Gastrocnemius medialis (tissue), 4 donors: ENCODE results near the gene IL2RA. TPM values are rescaled to one million over a fixed set of nuclear protein-coding genes. Genes with fewer than 3 reads are reported as not detected.

Source experiments
- ATAC-seq, 2 donors: fragments of 150-250 bp; one replicate each; pipeline ENCODE4 v1.9.1; 2016
- DNase-seq, 2 donors: peaks; one replicate each; pipeline ENCODE4 v3.0.0-alpha.2; 2019
- H3K27ac ChIP-seq, 4 donors: fragments of 200-600 bp; sonication (generic); 1 replicate in 1 of 4; 2 replicates in 3 of 4; pipeline ENCODE4 v1.5.1; 2016 to 2018; ENCODE audit warnings: mild to moderate bottlenecking in 2 of 4, moderate library complexity in 1 of 4
- H3K27me3 ChIP-seq, 3 donors: fragments of 200-600 bp; sonication (generic) in 2 of 3; 1 replicate in 1 of 3; 2 replicates in 2 of 3; pipeline versions ENCODE4 v1.5.1 to v1.6.0; 2016 to 2019; ENCODE audit warnings: mild to moderate bottlenecking in 1 of 3, moderate library complexity in 1 of 3
- H3K36me3 ChIP-seq, 2 donors: fragments of 200-600 bp; sonication (generic) in 1 of 2; one replicate each; pipeline ENCODE4 v1.5.1; 2017 to 2018
- H3K4me1 ChIP-seq, 2 donors: fragments of 200-600 bp; sonication (generic) in 1 of 2; one replicate each; pipeline ENCODE4 v1.5.1; 2016 to 2017; ENCODE audit warnings: mild to moderate bottlenecking in 2 of 2
- H3K4me3 ChIP-seq, 4 donors: fragments of 200-600 bp; sonication (generic) in 3 of 4; 1 replicate in 1 of 4; 2 replicates in 3 of 4; pipeline ENCODE4 v1.5.1; 2016 to 2019; ENCODE audit warnings: mild to moderate bottlenecking in 2 of 4
- H3K9me3 ChIP-seq, 3 donors: fragments of 200-600 bp; sonication (generic) in 2 of 3; 1 replicate in 1 of 3; 2 replicates in 2 of 3; pipeline ENCODE4 v1.5.1; 2016 to 2019
- CTCF ChIP-seq, 5 experiments: fragments of 450-650 bp in 3 of 5; fragments of 200-600 bp in 2 of 5; sonication (generic) in 2 of 5; IDR thresholded peaks in 4 of 5; conservative IDR thresholded peaks in 1 of 5; 1 replicate in 4 of 5; 2 replicates in 1 of 5; pipeline ENCODE4 v1.5.1; 2016 to 2019; ENCODE audit warnings: antibody characterized with exemption in 5 of 5, mild to moderate bottlenecking in 3 of 5, moderate library complexity in 3 of 5
- POLR2A ChIP-seq, 2 donors: fragments of 450-650 bp; IDR thresholded peaks; one replicate each; pipeline ENCODE4 v1.6.1; 2017; ENCODE audit warnings: antibody characterized with exemption in 2 of 2, mild to moderate bottlenecking in 2 of 2, moderate library complexity in 2 of 2
- in situ Hi-C, 4 donors: fragments of 200-750 bp; cut with MboI; loops; one replicate each; pipeline versions ENCODE4 v1.15.0 to v1.8.0; 2017; ENCODE audit warnings: low sequenced_read_pairs in 4 of 4
- intact Hi-C: fragments of 100-400 bp; cut with DNase I; formaldehyde crosslinking; loops from one replicate; pipeline ENCODE4 v1.15.1; 2023; ENCODE audit warnings: low total_unique reads
- total RNA-seq, 4 donors: library from RNA; depleted of rRNA; stranded (reverse); fragments of >200 nt; gene quantifications; one replicate each; pipeline versions ENCODE4 v1.1.0 to v1.2.3, GENCODE V29; 2016

Gene IL2RA
- total RNA-seq, result 1 to 10 TPM in 1 of 4 donors, not detected in 3; 2.1 TPM

GRCh38 chr10:6062101-6062771 lies at the start of gene IL2RA:
TSS of gene IL2RA (minus strand) at chr10:6062367. CDS start at chr10:6062151, 216 bp downstream.
- H3K27ac ChIP-seq, result no peak within 1 kb of the TSS

GRCh38 chr10:6110136-6110535 lies 48.0 kb upstream of the IL2RA start:
- no peak for DNase-seq
- in situ Hi-C loops, result loop anchor here in 3 of 4 donors (5.0 kb wide), 2 partner anchors 42 to 297 kb away; no protein-coding TSS in a partner anchor
- Histone ChIP-seq H3K27me3 (no peaks in the 10 kb centered on the region), H3K4me3 (no peak overlapping the region), H3K4me1 (peaks cover 21 to 33% of the 10 kb centered on the region in 2 donors), H3K9me3 (no peaks in the 10 kb centered on the region), H3K36me3 (peaks cover 0 to 87% of the 10 kb centered on the region in 2 donors), H3K27ac (peak overlapping the region in 3 of 4 donors; percentile 24 to 81 (median 80))
- intact Hi-C loops, result no loop called here
- no peak for TF ChIP-seq CTCF (IDR thresholded peaks at IDR 0.05 in 4 of 5, conservative IDR thresholded peaks at IDR 0.05 in 1 of 5)
- no peak for TF ChIP-seq POLR2A (IDR thresholded peaks at IDR 0.05)
- no peak for ATAC-seq

More at GRCh38 chr10:6062101-6062771, at the start of gene IL2RA:
- H3K4me3 ChIP-seq, result no peak within 1 kb of the TSS
- H3K9me3 ChIP-seq, result no peaks in the 10 kb centered on the region
- no peak for DNase-seq
- no peaks in the 10 kb centered on the region for H3K27me3 ChIP-seq
- intact Hi-C loops, result no loop called here
- no peak for TF ChIP-seq POLR2A (IDR thresholded peaks at IDR 0.05)
- TF ChIP-seq CTCF (IDR thresholded peaks at IDR 0.05 in 4 of 5, conservative IDR thresholded peaks at IDR 0.05 in 1 of 5), result no peak
- H3K4me1 ChIP-seq, result peaks cover 6 to 16% of the 10 kb centered on the region in 2 donors
- in situ Hi-C loops, result no loop called here
- H3K36me3 ChIP-seq, result no peaks in the 10 kb centered on the region
- no peak for ATAC-seq

- Histone ChIP-seq H3K9me3 (no peaks in the 10 kb centered on the region), H3K36me3 (peaks cover 0 to 86% of the 10 kb centered on the region in 2 donors), H3K4me1 (peaks cover 13 to 25% of the 10 kb centered on the region in 2 donors), H3K4me3 (no peak overlapping the region), H3K27me3 (no peaks in the 10 kb centered on the region), H3K27ac (peak overlapping the region; percentile 12 to 41 (median 35))
- TF ChIP-seq POLR2A (IDR thresholded peaks at IDR 0.05) (no peak), CTCF (IDR thresholded peaks at IDR 0.05 in 4 of 5, conservative IDR thresholded peaks at IDR 0.05 in 1 of 5) (no peak)
- no peak for ATAC-seq
- in situ Hi-C loops (loop anchor here (5.0 to 10.0 kb wide), 3 partner anchors 95 to 293 kb away; partner anchors contain the start of gene PFKFB3 (in 2 of the 4)), intact Hi-C loops (loop anchor here (1.0 to 2.0 kb wide), 3 partner anchors 42 to 292 kb away; partner anchors contain the start of gene PFKFB3)
- no peak for DNase-seq
These were observed 47.2 kb upstream of the IL2RA start for GRCh38 chr10:6109444-6109775.

GRCh38 chr10:6108631-6109443 lies 46.7 kb upstream of the IL2RA start:
- Histone ChIP-seq H3K36me3 (peaks cover 0 to 80% of the 10 kb centered on the region in 2 donors), H3K4me3 (no peak overlapping the region), H3K9me3 (no peaks in the 10 kb centered on the region), H3K4me1 (peaks cover 8 to 20% of the 10 kb centered on the region in 2 donors), H3K27ac (peak overlapping the region; percentile 12 to 41 (median 35)), H3K27me3 (no peaks in the 10 kb centered on the region)
- DNase-seq (no peak), ATAC-seq (peak in 1 of 2 donors; percentile 23)
- in situ Hi-C loops, result loop anchor here (5.0 to 10.0 kb wide), 3 partner anchors 96 to 293 kb away; partner anchors contain the start of gene PFKFB3 (in 2 of the 4)
- TF ChIP-seq CTCF (IDR thresholded peaks at IDR 0.05 in 4 of 5, conservative IDR thresholded peaks at IDR 0.05 in 1 of 5), result peak; percentile 75 to 82 (median 77)
- TF ChIP-seq POLR2A (IDR thresholded peaks at IDR 0.05), result no peak
- intact Hi-C loops, result loop anchor here (1.0 to 2.0 kb wide), 3 partner anchors 42 to 292 kb away; partner anchors contain the start of gene PFKFB3
